Measurements from ENCODE around the gene HMGB4. TPM values are rescaled to one million over a fixed set of nuclear protein-coding genes. Genes with fewer than 3 reads are reported as not detected.

HMGB4 gene
- total RNA-seq, 1 donor from 2014 or later: not detected

DNA sequence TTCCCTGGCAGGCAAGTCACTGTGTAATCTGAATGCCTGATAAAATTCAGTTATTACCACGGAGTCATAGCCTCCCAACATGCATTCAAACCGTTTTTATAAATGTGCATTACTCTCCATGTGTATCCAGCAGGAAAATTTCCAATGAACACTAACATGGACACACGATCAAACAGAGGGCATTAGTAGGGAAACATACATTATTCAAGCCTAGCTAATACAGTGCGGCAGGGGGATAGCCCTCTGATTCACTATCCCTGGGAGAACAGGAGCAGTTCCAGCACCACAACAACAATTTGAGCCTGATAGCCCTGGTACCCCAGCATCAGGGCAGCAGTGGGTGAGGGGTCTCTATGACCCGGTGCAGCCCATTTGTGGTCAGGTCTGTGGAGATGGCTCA is 35.8 kb upstream of the HMGB4 start:
- no peak for TF ChIP-seq CTCF (conservative IDR thresholded peaks at IDR 0.05)
- no peaks in the 10 kb centered on the region for H3K4me1 Mint-ChIP-seq (ENCODE audit: unreplicated experiment)
- H3K9me3 Mint-ChIP-seq: peaks cover 3% of the 10 kb centered on the region
- no peaks in the 10 kb centered on the region for H3K27me3 Mint-ChIP-seq
- H3K36me3 Mint-ChIP-seq: no peaks in the 10 kb centered on the region
- no peak overlapping the region for H3K27ac Mint-ChIP-seq
- H3K4me3 Mint-ChIP-seq: no peak overlapping the region
- DNase-seq (ENCODE audit: extremely low spot score, unreplicated experiment): no peak

- Mint-ChIP-seq H3K27me3 (no peaks in the 10 kb centered on the region), H3K36me3 (no peaks in the 10 kb centered on the region), H3K4me3 (no peak overlapping the region), H3K9me3 (peaks cover 3% of the 10 kb centered on the region), H3K27ac (no peak overlapping the region), H3K4me1 (ENCODE audit: unreplicated experiment) (no peaks in the 10 kb centered on the region)
- TF ChIP-seq CTCF (conservative IDR thresholded peaks at IDR 0.05): no peak
- DNase-seq (ENCODE audit: extremely low spot score, unreplicated experiment): no peak
Measured at GRCh38 chr1:33828654-33829053, 35.2 kb upstream of the HMGB4 start.

DNA sequence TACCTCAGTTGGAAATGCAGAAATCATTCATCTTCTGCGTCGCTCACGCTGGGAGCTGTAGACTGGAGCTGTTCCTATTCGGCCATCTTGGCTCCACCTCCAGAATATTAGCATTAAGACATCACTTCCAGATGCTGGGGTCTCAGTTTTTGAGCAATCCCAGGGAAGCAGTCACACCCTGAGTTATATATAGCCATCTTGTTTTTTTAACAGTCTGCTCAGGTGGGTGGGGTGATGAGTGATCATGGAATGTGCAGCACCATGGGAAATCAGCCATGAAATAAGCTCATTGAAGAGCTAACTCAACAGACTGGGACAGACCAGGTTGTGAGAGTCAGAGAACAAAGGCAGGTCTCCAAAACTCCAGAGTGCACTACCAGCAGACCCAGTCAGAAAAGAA is 27.0 kb upstream of the HMGB4 start:
- DNase-seq (ENCODE audit: extremely low spot score, unreplicated experiment): no peak
- no peak for TF ChIP-seq CTCF (conservative IDR thresholded peaks at IDR 0.05)
- no peak overlapping the region for H3K27ac Mint-ChIP-seq

GRCh38 chr1:33837635-33838034 is 26.2 kb upstream of the HMGB4 start:
- no peak overlapping the region for H3K4me3 Mint-ChIP-seq
- TF ChIP-seq CTCF (conservative IDR thresholded peaks at IDR 0.05): no peak
- H3K9me3 Mint-ChIP-seq: no peaks in the 10 kb centered on the region
- H3K4me1 Mint-ChIP-seq (ENCODE audit: unreplicated experiment): no peaks in the 10 kb centered on the region
- no peak overlapping the region for H3K27ac Mint-ChIP-seq
- peaks cover 9% of the 10 kb centered on the region for H3K27me3 Mint-ChIP-seq
- DNase-seq (ENCODE audit: extremely low spot score, unreplicated experiment): no peak
- no peaks in the 10 kb centered on the region for H3K36me3 Mint-ChIP-seq

More for the DNA sequence above, 27.0 kb upstream of the HMGB4 start:
- Mint-ChIP-seq H3K4me1 (ENCODE audit: unreplicated experiment) (no peaks in the 10 kb centered on the region), H3K9me3 (no peaks in the 10 kb centered on the region), H3K4me3 (no peak overlapping the region), H3K27me3 (peaks cover 4% of the 10 kb centered on the region), H3K36me3 (no peaks in the 10 kb centered on the region)

DNA sequence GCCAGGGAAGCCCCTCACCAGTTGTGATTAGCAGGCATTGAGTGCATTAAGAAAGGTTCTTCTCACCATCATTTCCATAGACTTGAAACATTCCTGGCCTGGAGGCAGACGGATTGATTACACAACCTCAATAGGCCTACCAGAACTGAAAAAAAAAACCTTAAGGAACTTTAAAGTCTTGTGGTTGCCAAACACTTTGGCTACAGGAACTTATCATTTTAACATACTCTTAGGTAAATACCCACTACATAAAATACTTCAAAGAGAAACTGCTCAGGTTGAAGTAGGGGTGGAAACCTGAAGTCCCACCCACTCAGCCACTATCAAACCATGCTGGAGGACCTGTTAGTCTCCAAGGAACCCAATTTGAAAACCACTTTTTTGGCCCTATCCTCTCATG is 22.4 kb upstream of the HMGB4 start:
- no peak for TF ChIP-seq CTCF (conservative IDR thresholded peaks at IDR 0.05)
- Mint-ChIP-seq H3K4me1 (ENCODE audit: unreplicated experiment) (no peaks in the 10 kb centered on the region), H3K4me3 (no peak overlapping the region), H3K27ac (no peak overlapping the region), H3K27me3 (peaks cover 9% of the 10 kb centered on the region), H3K9me3 (no peaks in the 10 kb centered on the region), H3K36me3 (no peaks in the 10 kb centered on the region)
- no peak for DNase-seq (ENCODE audit: extremely low spot score, unreplicated experiment)

DNA sequence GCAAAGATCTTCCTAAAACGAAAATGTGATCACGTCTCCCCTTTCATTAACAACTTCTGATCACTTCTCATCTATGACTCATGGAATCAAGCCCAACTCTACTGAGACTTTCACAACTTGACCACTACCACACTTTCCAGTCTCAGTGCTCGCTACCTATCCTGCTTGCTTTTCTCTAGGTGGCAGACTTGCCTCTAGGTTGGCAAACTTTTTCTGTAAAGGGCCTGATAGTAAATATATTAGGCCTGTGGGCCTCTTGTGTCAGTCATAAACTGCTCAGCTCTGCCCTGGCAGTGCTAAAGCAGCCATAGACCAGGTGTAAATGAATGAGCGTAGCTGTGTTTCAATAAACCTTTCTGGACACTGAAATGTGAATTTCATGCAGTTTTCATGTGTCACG is 21.5 kb upstream of the HMGB4 start:
- no peaks in the 10 kb centered on the region for H3K36me3 Mint-ChIP-seq
- no peak overlapping the region for H3K4me3 Mint-ChIP-seq
- no peak overlapping the region for H3K27ac Mint-ChIP-seq
- DNase-seq (ENCODE audit: extremely low spot score, unreplicated experiment): no peak
- no peak for TF ChIP-seq CTCF (conservative IDR thresholded peaks at IDR 0.05)
- H3K27me3 Mint-ChIP-seq: peaks cover 9% of the 10 kb centered on the region
- H3K9me3 Mint-ChIP-seq: no peaks in the 10 kb centered on the region
- no peaks in the 10 kb centered on the region for H3K4me1 Mint-ChIP-seq (ENCODE audit: unreplicated experiment)
